Liver (tissue), 9 donors: ENCODE data around the gene LYRM7. TPM values are rescaled to one million over a fixed set of nuclear protein-coding genes. Genes with fewer than 3 reads are reported as not detected.

Source experiments
- DNase-seq: peaks from one replicate; pipeline ENCODE4 v3.0.0-alpha.2; 2017; ENCODE audit warnings: low spot score
- H3K27ac ChIP-seq, 2 donors: one replicate each; pipeline ENCODE4 v1.7.0; 2013; ENCODE audit warnings: inconsistent platforms in 2 of 2, low read length in 2 of 2, control low read depth in 1 of 2, low read depth in 1 of 2, mild to moderate bottlenecking in 1 of 2
- H3K27me3 ChIP-seq, 4 donors: one replicate each; pipeline versions ENCODE4 v1.6.1 to v1.7.0; 2013; ENCODE audit warnings: low read length in 3 of 4, inconsistent platforms in 1 of 4, mild to moderate bottlenecking in 1 of 4, moderate library complexity in 1 of 4; ENCODE audit not compliant: control insufficient read depth in 4 of 4, insufficient read depth in 4 of 4
- H3K36me3 ChIP-seq, 4 donors: one replicate each; pipeline versions ENCODE4 v1.6.1 to v1.7.0; 2013; ENCODE audit warnings: low read length in 3 of 4, mild to moderate bottlenecking in 3 of 4, low read depth in 1 of 4, moderate library complexity in 1 of 4; ENCODE audit not compliant: control insufficient read depth in 4 of 4, insufficient read depth in 3 of 4
- H3K4me1 ChIP-seq, 4 donors: one replicate each; pipeline versions ENCODE4 v1.6.1 to v1.7.0; 2013; ENCODE audit warnings: low read length in 3 of 4, mild to moderate bottlenecking in 3 of 4, moderate library complexity in 1 of 4; ENCODE audit not compliant: control insufficient read depth in 4 of 4, insufficient read depth in 4 of 4
- H3K4me3 ChIP-seq, 3 donors: one replicate each; pipeline versions ENCODE4 v1.6.1 to v1.7.0; 2013; ENCODE audit warnings: low read length in 3 of 3, control low read depth in 1 of 3, low read depth in 1 of 3, mild to moderate bottlenecking in 1 of 3
- H3K9ac ChIP-seq, 2 donors: one replicate each; pipeline ENCODE4 v1.7.0; 2013; ENCODE audit warnings: low read length in 2 of 2, mild to moderate bottlenecking in 2 of 2, moderate library complexity in 2 of 2, control low read depth in 1 of 2, low read depth in 1 of 2
- H3K9me3 ChIP-seq, 4 donors: one replicate each; pipeline versions ENCODE4 v1.6.1 to v1.7.0; 2013; ENCODE audit warnings: low read length in 3 of 4; ENCODE audit not compliant: control insufficient read depth in 4 of 4
- ATF3 ChIP-seq: IDR thresholded peaks from 2 replicates; pipeline ENCODE4 v1.6.1; 2016; ENCODE audit warnings: antibody characterized with exemption
- EGR1 ChIP-seq, 2 donors: IDR thresholded peaks; 2 replicates each; pipeline ENCODE4 v1.6.1; 2016 to 2018; ENCODE audit warnings: antibody characterized with exemption in 2 of 2, low read depth in 2 of 2
- FOXA1 ChIP-seq: IDR thresholded peaks from 2 replicates; pipeline ENCODE4 v1.6.1; 2016; ENCODE audit warnings: antibody characterized with exemption
- GABPA ChIP-seq, 2 donors: IDR thresholded peaks in 1 of 2; conservative IDR thresholded peaks in 1 of 2; 2 replicates each; pipeline ENCODE4 v1.6.1; 2016; ENCODE audit warnings: antibody characterized with exemption in 2 of 2, mild to moderate bottlenecking in 1 of 2, moderate library complexity in 1 of 2
- HNF4A ChIP-seq, 2 donors: conservative IDR thresholded peaks; 2 replicates each; pipeline ENCODE4 v1.6.1; 2016; ENCODE audit warnings: antibody characterized with exemption in 2 of 2, mild to moderate bottlenecking in 2 of 2
- HNF4G ChIP-seq: IDR thresholded peaks from 2 replicates; pipeline ENCODE4 v1.6.1; 2016; ENCODE audit warnings: antibody characterized with exemption
- JUND ChIP-seq, 2 donors: IDR thresholded peaks; 2 replicates each; pipeline ENCODE4 v1.6.1; 2016; ENCODE audit warnings: antibody characterized with exemption in 2 of 2
- NR2F2 ChIP-seq: IDR thresholded peaks from 2 replicates; pipeline ENCODE4 v1.6.1; 2016; ENCODE audit warnings: antibody characterized with exemption
- RAD21 ChIP-seq, 2 donors: IDR thresholded peaks; 2 replicates each; pipeline ENCODE4 v1.6.1; 2016; ENCODE audit warnings: antibody characterized with exemption in 2 of 2, mild to moderate bottlenecking in 2 of 2
- REST ChIP-seq: IDR thresholded peaks from 2 replicates; pipeline ENCODE4 v1.6.1; 2016; ENCODE audit warnings: antibody characterized with exemption, mild to moderate bottlenecking
- RXRA ChIP-seq, 2 donors: IDR thresholded peaks; 2 replicates each; pipeline ENCODE4 v1.6.1; 2017 to 2018; ENCODE audit warnings: antibody characterized with exemption in 2 of 2, mild to moderate bottlenecking in 1 of 2
- SP1 ChIP-seq: IDR thresholded peaks from 2 replicates; pipeline ENCODE4 v1.6.1; 2018; ENCODE audit warnings: antibody characterized with exemption, mild to moderate bottlenecking
- TAF1 ChIP-seq: conservative IDR thresholded peaks from 2 replicates; pipeline ENCODE4 v1.6.1; 2016; ENCODE audit warnings: antibody characterized with exemption, mild to moderate bottlenecking
- ZBTB33 ChIP-seq: IDR thresholded peaks from 2 replicates; pipeline ENCODE4 v1.6.1; 2016; ENCODE audit warnings: antibody characterized with exemption
- WGBS: extraction: QIAGEN DNeasy Blood & Tissue Kit; methylation state at CpG from one replicate; pipeline ENCODE4 v1.1.7; 2013; 5-methylcytosine and 5-hydroxymethylcytosine counted together
- polyA plus RNA-seq, 2 donors: library from polyadenylated mRNA; stranded (reverse) in 1 of 2; unstranded in 1 of 2; fragments of 200-250 nt in 1 of 2; fragments of >200 nt in 1 of 2; fragmentation: Nextera tagmentation in 1 of 2; extraction: Ambion mirVana in 1 of 2; gene quantifications; one replicate each; pipeline versions ENCODE4 v1.2.1 to v1.2.3, GENCODE V29; 2013 to 2015
- total RNA-seq, 2 donors: library from RNA; depleted of rRNA; stranded (reverse); fragments of >200 nt; gene quantifications; one replicate each; pipeline ENCODE4 v1.2.3, GENCODE V29; 2014
- TF ChIP-seq, protein P1 (sequence below): IDR thresholded peaks from 2 replicates; pipeline ENCODE4 v1.6.1; 2016; ENCODE audit warnings: antibody characterized with exemption
- donor health status: healthy.
- donor health status: healthy.
- donor health status: healthy.
- donor health status: healthy.
- donor health status: healthy.

The LYRM7 gene
- total and polyA plus RNA-seq, 4 donors: 2.3 to 7.5 (median 5.8) TPM

GRCh38 chr5:131206061-131206460, 35.3 kb downstream of the LYRM7 start:
- DNase-seq: no peak
- WGBS: 89% methylated on average over 2 of the region's 2 CpGs
- peaks cover 0 to 6% (median 2%) of the 10 kb centered on the region in 4 donors for H3K4me1 ChIP-seq

GRCh38 chr5:131206772-131207171, 36.0 kb downstream of the LYRM7 start:
- Histone ChIP-seq H3K9ac (no peak overlapping the region), H3K36me3 (no peaks in the 10 kb centered on the region), H3K27me3 (no peaks in the 10 kb centered on the region), H3K4me1 (peaks cover 0 to 6% (median 2%) of the 10 kb centered on the region in 4 donors), H3K27ac (no peak overlapping the region), H3K9me3 (no peaks in the 10 kb centered on the region), H3K4me3 (no peak overlapping the region)
- DNase-seq: no peak
- no peak for TF ChIP-seq RXRA (IDR thresholded peaks at IDR 0.05)
- WGBS: 49% methylated on average over 1 of the region's 1 CpG

More at GRCh38 chr5:131206061-131206460, 35.3 kb downstream of the LYRM7 start:
- Histone ChIP-seq H3K9me3 (no peaks in the 10 kb centered on the region), H3K4me3 (no peak overlapping the region), H3K27me3 (no peaks in the 10 kb centered on the region), H3K36me3 (no peaks in the 10 kb centered on the region), H3K27ac (no peak overlapping the region), H3K9ac (no peak overlapping the region)
- TF ChIP-seq HNF4G (no peak), SP1 (no peak), JUND (IDR thresholded peaks at IDR 0.05) (no peak), RXRA (IDR thresholded peaks at IDR 0.05) (no peak), RAD21 (IDR thresholded peaks at IDR 0.05) (no peak), GABPA (IDR thresholded peaks at IDR 0.05 in 1 of 2, conservative IDR thresholded peaks at IDR 0.05 in 1 of 2) (no peak), ATF3 (no peak), FOXA1 (no peak), TAF1 (no peak), HNF4A (conservative IDR thresholded peaks at IDR 0.05) (no peak), EGR1 (IDR thresholded peaks at IDR 0.05; ENCODE audit: low read depth in 2 of 2) (no peak), REST (no peak), NR2F2 (no peak), ZBTB33 (no peak)
- TF ChIP-seq, protein P1, sequence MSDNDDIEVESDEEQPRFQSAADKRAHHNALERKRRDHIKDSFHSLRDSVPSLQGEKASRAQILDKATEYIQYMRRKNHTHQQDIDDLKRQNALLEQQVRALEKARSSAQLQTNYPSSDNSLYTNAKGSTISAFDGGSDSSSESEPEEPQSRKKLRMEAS: no peak
